Inflammatory macrophage treated with lipopolysaccharide for 4 hours (primary cell): ENCODE measurements around the gene CDHR2.

Experiments used
- DNase-seq: peaks from one replicate; pipeline ENCODE4 v3.0.0-alpha.2; 2020

CDHR2 gene

GRCh38 chr5:176528761-176529115 lies 20.4 kb upstream of the CDHR2 start:
- no peak for DNase-seq

- DNase-seq: no peak
Measured at GRCh38 chr5:176529116-176529740, 19.9 kb upstream of the CDHR2 start.

- DNase-seq: no peak
Measured at GRCh38 chr5:176529741-176530141, 19.4 kb upstream of the CDHR2 start.

DNA sequence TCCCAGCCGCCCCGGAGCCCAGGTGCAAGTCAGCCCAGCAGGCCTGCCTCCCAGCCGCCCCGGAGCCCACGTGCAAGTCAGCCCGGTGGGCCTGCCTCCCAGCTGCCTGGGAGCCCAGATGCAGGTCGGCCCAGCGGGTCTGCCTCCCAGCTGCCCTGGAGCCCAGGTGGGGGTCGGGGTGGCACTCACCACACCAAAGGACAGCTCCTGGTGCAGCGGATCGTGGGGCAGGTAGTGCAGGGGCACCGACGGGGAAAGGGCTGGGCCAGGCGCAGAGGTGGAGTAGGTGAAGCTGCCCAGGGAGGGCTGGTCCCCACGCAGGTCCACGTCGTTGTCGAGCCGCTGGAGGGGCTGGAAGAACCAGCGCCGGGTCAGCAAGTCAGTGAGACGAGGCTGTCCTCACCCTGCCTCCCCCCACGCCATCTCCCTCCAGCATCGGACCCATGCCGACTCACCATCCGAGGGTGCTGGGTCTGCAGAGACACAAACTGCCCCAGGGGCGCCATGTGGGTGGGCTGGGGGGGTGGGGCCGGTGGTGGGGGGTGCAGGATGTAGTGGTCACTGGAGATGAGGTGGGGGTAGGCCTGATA lies 18.7 kb upstream of the CDHR2 start:
- DNase-seq: no peak

DNA sequence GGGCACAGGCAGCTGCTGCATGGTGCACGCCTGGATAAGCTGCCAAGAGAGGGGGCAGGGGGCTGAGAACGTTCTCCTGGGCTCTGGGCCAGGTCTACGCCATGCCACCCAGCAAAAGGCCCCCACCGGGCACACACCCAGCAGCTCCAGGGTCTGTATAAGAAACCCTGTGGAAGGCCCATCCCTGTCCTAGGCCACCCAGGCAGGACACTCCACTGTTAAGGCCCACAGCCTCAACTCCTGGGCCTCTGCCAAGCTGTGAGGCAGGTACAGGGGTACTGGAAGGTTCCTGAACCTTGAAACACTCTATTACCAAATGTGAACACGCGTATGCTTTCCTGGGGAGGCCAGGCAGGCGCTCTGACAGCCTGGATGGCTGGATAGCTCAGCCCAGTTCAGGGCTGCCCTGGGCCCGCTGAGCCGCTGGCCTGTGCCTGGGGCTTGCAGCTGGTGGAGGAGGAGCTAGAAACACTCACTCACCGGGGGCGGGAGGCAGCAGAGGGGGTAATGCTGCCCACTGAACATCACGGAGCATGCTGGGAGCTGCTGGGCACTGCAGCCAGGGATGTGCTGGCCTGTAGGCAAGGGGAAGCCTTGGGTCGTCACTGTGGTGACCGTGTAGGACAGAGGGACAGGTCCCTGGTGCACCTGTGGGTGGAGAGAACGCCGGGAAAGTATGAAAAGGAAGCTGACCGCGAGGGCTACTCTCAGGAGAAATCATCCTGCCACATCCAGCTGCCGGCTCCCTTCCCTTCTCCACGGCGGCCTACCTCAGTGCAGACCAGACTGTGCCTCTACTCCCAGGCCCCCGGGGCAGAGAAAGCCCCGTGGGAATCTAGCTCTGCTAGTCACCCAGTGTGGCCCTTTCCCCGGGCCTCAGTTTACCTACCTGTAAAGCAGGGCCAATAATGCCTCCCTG lies 17.9 kb upstream of the CDHR2 start:
- no peak for DNase-seq

DNA sequence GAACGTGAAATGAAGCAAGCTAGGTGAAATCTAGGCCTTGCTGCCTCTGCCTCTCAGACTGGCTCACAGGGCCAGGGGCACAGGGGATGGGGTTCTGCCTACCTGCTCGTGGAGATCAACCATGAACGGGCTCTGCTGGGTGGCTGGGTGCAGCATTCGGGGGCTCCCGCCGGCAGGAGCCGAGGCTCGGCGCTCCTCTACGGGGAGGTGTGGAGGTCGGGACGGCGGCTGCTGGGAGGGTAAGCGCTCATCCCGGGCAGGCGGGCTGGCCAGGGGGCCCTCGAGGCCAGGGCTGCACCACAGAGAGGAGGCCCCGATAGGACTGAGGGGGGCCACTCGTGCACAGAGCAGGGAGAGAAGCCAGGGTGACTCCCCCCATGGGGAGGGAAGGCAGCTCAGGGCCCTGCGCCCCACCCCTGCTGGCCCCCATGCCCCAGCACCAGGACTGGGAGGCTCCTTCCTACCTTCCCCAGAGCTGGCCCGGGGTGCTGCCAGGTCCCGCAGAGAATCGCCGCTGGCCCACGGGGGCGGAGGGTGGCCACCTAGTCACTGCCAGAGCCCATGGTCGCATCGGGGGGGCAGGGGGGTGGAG lies 17.1 kb upstream of the CDHR2 start:
- DNase-seq: no peak

GRCh38 chr5:176532795-176533194 lies 16.3 kb upstream of the CDHR2 start:
- no peak for DNase-seq

DNA sequence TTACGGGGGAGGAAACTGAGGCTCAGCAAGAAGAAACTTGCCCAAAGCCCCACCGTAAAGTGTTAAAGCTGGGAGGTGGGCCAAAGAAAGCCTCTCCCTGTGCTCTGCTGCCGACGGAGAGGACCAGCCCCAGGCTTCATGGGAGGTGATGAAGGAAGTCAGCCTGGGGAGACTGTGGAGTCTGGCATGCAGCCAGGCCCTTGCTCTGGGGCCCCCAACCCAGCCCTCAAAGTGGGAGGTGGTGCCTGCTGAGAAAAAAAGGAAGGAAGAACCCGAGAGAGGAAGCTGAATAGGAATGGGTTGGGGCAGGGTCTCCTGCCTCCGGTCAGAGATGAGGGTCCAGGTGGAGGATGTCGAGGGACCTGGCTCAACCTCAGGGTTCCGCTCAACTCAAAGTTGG lies 15.8 kb upstream of the CDHR2 start:
- DNase-seq: no peak

GRCh38 chr5:176533894-176534611 lies 15.1 kb upstream of the CDHR2 start:
- no peak for DNase-seq

DNA sequence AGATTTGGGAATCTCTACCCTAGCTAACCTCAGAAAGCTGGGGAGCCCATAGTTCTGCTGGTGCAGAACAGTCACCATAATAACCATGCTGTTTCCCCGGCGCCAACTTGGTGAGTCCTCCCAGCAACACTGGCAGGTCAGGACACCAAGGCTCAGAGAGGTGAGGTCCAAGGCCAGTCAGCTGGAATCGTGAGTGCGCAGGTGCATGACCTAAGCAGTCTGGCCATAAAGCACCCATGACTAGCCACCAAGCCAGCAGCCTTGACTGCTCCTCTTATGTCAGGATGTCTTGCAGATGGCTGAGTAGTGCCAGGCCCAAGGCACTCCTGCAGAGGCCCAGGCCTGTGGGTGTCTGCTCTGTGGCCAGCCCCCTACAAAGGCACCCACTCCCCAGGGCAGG lies 14.5 kb upstream of the CDHR2 start:
- no peak for DNase-seq

- peak; percentile 79 for DNase-seq
Measured at GRCh38 chr5:176535101-176535663, 14.0 kb upstream of the CDHR2 start.

DNA sequence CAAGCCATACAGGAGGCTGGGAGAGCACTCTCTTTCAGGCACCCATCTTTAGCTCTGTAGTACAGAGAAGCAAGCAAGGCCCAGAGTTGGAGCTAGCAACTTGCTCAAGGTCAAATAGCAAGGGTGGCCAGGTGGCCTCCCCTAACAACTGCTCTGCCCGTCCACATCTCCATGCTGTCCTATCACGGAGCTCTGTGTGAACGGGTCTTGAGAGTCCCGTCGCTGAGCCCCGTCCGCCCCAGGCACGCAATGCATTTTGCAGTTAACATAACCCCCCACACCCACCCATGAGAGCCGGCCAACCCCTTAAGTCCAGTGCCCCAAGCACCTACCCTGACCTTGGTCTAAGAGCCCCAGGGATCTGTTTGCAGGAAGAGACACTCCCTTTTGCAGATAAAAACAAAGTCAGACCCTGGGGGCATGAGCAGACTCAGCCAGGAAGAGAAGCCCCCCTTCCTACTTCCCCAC lies 13.4 kb upstream of the CDHR2 start:
- no peak for DNase-seq

DNA sequence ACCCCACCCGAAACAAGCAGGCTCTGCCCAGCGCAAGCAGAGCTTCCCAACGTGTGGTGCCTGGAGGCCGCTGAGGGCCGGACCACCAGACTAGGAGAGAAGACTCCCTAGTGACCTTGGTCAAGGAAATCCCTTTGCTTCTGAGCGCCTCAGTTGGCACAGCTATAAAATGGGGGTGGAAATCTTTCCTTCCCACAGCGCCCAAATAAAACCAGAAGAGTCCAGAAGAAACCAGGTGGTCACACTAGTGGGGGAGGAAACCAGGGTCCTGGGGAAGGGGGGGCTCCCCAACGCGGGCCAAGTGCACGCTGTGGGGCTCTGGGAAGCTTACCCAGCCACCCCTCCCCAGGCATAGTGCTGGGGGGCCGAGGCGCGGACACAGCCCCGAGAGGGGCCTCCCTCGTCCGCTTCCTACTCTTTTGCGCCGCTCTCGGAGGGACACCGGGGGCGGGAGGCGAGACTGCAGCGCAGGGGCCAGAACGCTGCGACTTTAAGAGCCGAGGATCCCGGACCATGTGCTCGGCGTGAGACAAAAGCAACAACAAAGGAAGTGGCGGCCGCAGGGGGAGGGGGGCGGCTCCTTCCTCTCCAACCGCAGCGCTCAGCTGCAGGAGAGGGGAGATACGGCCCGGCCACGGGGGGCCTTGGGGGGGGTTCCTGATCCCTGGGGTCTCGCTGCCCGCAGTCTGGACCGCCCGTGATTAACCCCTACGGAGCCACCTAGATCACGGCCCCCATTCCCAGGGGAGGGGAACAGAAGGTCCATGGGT lies 12.8 kb upstream of the CDHR2 start:
- DNase-seq: peak; percentile 66

DNA sequence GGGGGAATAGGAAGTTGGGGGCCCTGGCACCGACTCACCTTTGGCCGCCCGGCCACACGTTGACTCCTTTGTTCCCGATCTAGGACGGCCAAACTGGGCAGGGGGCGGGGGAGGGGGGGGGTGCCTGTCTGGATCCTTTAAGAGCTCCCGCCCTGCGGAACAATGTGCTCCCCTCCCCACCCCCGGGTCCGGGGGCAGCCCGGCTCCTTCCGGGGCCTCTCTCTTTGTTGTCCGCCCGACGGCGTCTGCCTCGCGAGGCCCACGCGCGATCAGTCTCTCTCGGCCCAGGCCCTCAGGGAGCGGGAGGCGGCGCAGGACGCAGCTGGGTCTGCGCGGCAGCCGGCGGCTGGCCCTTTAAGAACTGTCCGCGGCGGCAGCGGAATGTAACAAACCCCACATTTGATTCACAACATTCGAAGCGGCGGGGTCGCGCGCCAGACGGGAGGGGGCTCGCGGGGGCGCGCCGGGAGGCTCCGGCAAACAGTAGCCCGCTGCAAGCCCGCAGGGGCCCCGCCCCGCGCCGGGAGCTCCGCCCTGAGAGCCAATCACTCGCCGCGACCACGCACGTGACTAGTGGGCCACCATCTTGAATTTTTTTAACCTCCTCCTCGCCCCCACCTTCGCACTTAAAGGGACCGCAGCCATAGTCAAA lies 12.1 kb upstream of the CDHR2 start, which contains the start of gene RNF44:
Gene RNF44 (minus strand): TSS at position 501 of the 652 bp plus-strand sequence. CDS start 4,930 bp downstream, outside the sequence.
- peak; percentile 96 for DNase-seq

- peak; percentile 100 for DNase-seq
Measured at GRCh38 chr5:176537554-176538229, 11.4 kb upstream of the CDHR2 start.

- DNase-seq: no peak
Measured at GRCh38 chr5:176538230-176538988, 10.7 kb upstream of the CDHR2 start.

- no peak for DNase-seq
Measured at GRCh38 chr5:176538989-176539384, 10.2 kb upstream of the CDHR2 start.

GRCh38 chr5:176540476-176540899 lies 8.7 kb upstream of the CDHR2 start:
- no peak for DNase-seq

DNA sequence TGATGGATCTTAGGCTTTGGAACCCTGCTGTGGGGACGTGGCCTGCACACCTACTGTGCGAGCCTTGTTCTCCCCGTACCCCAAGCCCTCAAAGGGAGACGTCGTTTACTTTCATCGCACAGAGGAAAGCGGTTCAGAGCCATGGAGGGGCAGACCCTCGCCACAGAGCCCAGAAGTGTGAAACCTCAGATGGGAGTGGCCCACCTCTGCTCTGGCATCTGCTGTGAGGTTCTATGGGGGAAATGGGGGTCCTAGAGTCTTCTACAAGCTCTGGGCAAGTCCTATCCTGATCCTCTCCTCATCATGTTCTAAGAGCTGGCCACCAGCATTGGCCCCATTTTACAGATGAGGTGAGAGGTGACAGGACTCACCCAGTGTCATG lies 8.2 kb upstream of the CDHR2 start:
- DNase-seq: no peak
